OCI-LY3 (cell line): Measurements from ENCODE around the gene BOLA1.

Source experiments
- EZH2phosphoT487 ChIP-seq: fragments of 200-600 bp; shearing (Covaris generic); IDR thresholded peaks from 2 replicates; pipeline ENCODE4 v1.6.1; 2018; ENCODE audit warnings: antibody characterized with exemption, mixed run types, low read depth
- TF ChIP-seq, protein P1 (sequence below): fragments of 200-600, 300-600 bp; sonication (generic); IDR thresholded peaks from 2 replicates; pipeline ENCODE4 v1.5.1; 2014; ENCODE audit warnings: antibody characterized with exemption, low read length, low read depth

DNA sequence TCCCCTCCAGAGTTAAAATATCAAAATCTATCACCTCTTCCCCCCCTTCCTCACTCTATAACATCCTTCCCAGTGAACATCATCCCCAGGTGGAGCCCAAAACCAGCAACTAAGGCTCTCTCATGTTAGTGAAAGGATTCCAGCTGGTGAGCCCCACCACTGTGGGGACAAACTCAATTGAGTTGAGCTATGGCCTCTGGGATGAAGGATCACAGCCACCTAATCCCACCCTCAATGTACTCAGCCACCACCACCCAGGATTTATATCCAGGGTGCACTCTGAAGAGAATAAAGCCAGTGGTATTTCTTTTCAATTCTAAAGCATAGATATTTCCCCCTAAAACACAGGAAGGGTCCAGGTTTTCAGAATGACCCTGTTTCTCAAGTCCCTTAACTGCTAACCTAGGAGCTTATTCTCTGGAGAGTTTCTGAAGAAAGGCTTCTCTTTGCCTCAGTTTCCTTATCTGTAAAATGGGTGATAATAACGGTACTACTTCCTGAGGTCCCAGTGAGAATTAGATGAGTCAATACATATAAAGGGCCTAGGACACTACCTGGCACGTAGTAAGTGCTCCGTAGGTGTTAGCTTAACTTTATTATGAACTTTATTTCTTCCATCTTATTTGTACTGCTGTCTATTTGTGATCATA lies 15.6 kb upstream of the BOLA1 start:
- TF ChIP-seq, protein P1, sequence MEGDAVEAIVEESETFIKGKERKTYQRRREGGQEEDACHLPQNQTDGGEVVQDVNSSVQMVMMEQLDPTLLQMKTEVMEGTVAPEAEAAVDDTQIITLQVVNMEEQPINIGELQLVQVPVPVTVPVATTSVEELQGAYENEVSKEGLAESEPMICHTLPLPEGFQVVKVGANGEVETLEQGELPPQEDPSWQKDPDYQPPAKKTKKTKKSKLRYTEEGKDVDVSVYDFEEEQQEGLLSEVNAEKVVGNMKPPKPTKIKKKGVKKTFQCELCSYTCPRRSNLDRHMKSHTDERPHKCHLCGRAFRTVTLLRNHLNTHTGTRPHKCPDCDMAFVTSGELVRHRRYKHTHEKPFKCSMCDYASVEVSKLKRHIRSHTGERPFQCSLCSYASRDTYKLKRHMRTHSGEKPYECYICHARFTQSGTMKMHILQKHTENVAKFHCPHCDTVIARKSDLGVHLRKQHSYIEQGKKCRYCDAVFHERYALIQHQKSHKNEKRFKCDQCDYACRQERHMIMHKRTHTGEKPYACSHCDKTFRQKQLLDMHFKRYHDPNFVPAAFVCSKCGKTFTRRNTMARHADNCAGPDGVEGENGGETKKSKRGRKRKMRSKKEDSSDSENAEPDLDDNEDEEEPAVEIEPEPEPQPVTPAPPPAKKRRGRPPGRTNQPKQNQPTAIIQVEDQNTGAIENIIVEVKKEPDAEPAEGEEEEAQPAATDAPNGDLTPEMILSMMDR, result no peak
- TF ChIP-seq EZH2phosphoT487, result no peak
